Posterior cingulate gyrus (tissue), 11 donors: ENCODE measurements around the gene FOXK2.
"Not testable (repeated sequence)": the region's sequence is repeated elsewhere in the genome, so short reads cannot be mapped to it uniquely, and the experiment has no call there.

Experiments
- DNase-seq, 10 donors: peaks; one replicate each; pipeline versions ENCODE4 v3.0.0 to v3.0.0-alpha.2; 2020 to 2021; ENCODE audit warnings: mixed read lengths in 3 of 10
- intact Hi-C: fragments of 100-400 bp; cut with DNase I; formaldehyde crosslinking; loops from one replicate; pipeline ENCODE4 v1.15.1; 2023

FOXK2 gene

DNA sequence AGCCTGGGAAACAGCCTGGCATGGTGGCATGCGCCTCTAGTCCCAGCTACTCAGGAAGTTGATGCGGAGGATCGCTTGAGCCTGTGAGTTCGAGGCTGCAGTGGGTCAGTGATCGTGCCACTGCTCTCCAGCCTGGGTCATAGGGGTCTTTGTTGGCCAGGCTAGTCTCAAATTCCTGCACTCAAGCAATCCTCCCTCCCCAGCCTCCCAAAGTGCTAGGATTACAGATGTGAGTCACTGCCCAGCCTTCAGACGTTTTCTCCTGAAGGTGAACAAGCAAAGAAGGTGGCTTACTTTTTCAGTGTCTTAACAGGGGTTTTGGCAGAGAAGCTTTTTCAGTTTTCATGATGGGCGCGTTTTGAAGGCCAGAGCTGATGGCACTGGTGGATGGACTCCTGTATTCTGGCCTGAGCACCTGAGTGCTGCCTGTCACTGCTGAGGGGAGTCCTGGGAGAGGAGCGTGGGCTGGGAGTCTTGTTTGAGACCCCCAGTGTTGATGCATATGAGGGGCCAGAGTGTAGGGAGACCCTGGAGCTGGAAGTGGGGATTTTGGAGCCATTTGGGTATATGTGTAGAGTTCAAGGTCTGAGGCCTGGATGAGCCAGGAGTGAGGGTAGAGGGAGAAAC lies 41.4 kb downstream of the FOXK2 start:
- intact Hi-C loops = no loop called here
- DNase-seq = peak in 1 of 10 donors; percentile 59

DNA sequence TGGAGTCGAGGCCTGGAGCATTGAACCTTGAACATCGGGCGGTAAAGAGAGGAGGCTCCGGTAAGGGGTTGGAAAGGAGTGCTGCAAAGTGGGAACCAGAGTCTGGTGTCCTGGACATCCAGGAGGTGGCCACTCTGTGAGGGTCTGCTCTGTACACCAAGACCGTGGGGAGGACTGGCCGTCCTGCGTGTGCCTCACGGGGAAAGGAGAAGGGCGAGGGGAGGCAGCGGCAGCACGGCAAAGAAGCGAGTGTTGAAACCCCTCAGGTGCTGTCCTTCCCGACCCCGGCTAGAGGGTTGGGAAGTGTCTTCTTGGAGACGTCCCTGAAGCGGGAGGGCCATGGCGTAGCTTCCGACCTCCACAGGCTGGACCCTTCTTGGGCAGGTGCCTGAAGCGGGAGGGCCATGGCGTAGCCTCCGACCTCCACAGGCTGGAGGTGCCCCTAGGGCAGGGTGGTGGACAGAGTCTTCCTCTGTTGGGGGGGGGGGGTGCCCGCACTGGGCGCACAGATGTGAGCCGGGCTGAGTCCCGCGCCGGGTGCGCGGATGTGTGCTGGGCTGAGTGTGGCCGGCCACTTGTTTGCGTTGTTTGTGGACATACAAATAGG lies 42.0 kb downstream of the FOXK2 start:
- DNase-seq = peak in 3 of 10 donors; percentile 65 to 94 (median 80)
- intact Hi-C loops = no loop called here

DNA sequence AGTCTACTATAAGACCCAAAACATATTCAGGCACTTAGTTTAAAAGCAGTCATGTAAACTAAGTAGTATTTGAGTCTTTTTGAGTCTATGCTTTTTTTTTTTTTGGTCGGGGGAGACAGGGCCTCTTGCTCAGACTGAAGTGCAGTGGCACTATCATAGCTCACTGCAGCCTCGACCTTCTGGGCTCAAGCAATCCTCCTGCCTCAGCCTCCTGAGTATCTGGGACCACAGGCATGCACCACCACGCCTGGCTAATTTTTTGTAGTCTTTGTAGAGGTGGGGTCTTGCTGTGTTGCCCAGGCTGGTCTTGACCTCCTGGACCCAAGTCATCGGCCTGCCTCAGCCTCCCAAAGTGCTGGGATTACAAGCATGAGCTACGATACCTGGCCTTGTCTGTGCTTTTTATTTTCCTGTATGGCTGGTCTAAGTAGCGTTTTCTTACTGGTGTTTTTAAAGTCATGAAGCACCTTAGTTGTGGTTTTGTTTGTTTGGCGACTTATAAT lies 43.2 kb downstream of the FOXK2 start:
- intact Hi-C loops = not testable (repeated sequence)
- DNase-seq = peak in 2 of 10 donors; percentile 14 to 16

DNA sequence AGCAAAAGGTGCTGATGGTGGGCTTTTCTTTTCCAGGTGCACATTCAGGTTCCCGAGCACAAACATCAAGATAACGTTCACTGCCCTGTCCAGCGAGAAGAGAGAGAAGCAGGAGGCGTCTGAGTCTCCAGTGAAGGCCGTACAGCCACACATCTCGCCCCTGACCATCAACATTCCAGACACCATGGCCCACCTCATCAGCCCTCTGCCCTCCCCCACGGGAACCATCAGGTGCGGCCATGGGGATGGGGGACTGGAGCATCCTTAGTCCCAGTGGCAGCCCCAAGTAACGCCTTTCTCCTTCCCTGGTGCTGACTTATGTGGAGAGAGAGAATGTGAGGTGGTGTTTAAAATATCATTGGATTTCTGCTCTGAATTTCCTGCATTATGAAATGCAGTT lies 43.8 kb downstream of the FOXK2 start:
- intact Hi-C loops = no loop called here

DNA sequence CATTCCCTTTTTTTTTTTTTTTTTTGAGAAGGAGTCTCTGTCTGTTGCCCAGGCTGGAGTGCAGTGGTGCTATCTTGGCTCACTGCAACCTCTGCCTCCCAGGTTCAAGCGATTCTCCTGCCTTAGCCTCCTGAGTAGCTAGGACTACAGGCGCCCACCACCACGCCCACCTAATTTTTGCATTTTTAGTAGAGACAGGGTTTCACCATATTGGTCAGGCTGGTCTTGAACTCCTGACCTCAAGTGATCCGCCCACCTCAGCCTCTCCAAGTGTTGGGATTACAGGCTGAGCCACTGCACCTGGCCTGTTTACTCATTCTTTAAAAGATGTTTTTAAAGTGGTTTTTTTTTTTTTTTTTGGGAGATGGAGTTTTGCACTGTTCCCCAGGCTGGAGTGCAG lies 44.2 kb downstream of the FOXK2 start:
- DNase-seq = peak in 2 of 10 donors; percentile 47 to 53
- intact Hi-C loops = not testable (repeated sequence)

More for the DNA sequence above, 43.8 kb downstream of the FOXK2 start:
- peak in 1 of 10 donors; percentile 64 for DNase-seq

DNA sequence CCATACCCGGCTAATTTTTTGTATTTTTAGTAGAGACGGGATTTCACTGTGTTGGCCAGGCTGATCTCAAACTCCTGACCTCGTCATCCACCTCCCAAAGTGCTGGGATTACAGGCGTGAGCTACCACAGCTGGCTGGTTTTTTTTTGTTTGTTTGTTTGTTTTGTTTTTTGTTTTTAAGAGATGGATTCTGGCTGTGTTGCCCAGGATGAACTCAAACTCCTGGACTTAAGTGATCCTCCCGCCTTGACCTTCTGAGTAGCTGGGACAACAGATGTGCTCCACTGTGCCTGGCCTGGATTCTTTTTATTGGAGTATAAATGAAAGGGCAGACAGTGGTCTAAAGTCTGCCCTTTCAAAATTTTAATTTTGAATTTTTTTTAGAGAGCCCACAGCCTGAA lies 44.7 kb downstream of the FOXK2 start:
- intact Hi-C loops = no loop called here
- DNase-seq = no peak

DNA sequence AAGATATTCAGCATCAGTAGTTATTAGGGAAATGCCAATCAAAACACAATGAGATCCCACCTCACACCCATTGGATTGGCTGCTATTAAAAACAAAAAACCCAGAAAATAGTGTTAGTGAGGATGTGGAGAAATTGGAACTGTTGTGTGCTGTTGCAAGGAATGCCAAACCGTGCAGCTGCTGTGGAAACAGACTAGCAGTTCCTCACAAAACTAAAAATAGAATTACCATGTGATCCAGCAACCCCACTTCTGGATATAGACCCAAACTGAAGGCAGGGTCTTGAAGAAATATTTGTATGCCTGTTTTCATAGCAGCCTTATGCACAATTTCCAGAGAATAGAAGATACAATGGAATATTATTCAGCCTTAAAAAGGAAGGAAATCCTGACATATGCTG lies 46.0 kb downstream of the FOXK2 start:
- DNase-seq = peak in 3 of 10 donors; percentile 17 to 76 (median 29)
- intact Hi-C loops = no loop called here

DNA sequence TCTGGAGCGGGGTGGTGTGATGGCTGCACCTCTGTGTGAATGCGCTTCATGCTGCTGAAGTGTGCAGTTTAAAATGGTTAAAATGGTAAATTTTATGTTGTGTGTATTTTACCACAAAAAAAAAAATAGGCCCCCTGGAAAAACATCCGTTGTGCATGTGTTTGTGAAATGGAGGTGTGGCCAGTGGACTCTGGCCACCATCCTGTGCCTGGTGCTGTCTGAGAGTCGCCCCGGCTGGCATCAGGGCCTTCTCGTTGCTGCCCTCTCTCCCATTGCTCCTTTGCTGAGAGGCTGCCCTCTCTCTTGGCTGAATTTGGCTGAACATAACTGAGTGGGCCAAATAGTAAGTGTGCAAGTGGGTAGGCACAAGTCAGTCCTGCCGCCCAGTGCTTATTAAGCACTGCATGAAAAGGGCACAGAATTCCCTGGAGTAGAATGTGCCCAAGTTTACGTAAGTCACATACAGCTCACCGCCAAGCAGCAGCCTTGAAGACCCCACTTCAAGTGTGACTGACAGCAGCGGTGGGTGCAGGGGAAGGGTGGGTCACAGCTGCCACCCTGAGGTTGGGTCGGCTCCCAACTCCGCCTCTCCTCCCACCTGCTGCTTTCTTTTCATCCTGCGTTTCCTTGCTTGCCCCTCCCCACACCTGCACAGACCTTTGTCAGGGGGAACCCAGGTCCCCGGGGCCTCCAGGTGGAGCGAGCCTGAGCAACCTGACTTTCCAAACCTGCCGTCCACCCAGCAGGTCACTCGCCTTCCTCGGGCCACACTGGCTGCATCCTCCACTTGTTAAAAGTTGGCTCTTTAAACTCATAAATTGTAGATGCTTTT lies 46.8 kb downstream of the FOXK2 start:
- DNase-seq = peak in 4 of 10 donors; percentile 46 to 83 (median 71)
- intact Hi-C loops = no loop called here

DNA sequence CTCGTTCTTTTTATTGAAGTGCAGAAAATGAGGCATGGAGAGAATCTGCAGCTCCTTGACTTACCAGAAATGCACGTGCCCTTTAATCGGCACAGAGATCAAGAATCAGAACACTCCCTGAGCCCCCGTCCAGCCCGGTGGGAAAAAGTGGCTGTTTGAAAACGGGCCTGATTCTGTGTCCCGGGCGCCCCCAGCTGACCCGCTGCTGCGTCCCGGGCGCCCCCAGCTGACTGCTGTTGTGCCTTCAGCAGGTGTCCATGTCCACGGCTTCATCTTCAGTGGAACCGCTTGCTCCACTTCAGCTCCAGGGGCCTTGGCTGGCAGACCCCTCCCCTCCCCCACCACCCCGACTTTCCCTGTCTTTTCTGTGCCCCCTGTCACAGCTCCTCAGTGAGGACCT lies 47.8 kb downstream of the FOXK2 start:
- intact Hi-C loops = no loop called here
- peak in 3 of 10 donors; percentile 46 to 63 (median 52) for DNase-seq

DNA sequence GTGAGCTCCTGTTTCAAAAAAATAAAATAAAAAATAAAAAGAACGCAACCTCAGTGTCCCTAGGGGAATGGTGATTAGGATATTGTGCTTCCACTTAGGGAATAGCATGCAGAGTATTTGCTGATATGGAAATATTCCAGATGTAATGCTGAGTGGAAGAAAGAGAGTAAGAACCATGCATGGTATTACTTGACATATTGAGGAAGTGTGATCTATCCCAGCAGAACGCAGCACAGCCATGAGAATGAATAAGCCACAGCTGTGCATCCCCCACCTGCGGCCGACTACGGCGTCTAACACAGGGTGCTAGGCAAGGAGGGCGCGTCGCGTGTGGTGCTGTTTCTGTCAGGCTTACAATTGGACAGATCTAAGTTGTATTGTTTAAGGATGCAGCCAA lies 49.5 kb downstream of the FOXK2 start:
- peak in 3 of 10 donors; percentile 76 to 86 (median 80) for DNase-seq
- intact Hi-C loops = no loop called here

DNA sequence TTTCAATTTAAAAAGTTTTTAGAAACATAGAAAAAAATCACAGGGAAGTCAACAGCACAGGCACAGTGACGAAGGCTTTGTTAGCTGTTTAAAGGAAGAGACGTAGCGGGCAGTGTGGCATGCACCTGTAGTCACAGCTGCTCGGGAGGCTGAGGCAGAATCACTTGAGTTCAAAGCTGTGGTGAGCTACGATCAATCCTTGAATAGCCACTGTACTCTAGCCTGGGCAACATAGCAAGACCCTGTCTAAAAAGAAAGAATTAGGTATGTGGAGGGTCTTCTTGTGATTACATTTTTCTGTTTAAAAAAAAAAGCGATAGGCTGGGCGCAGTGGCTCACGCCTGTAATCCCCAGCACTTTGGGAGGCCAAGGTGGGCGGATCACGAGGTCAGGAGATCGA lies 50.1 kb downstream of the FOXK2 start:
- peak in 2 of 10 donors; percentile 5 for DNase-seq
- intact Hi-C loops = no loop called here

DNA sequence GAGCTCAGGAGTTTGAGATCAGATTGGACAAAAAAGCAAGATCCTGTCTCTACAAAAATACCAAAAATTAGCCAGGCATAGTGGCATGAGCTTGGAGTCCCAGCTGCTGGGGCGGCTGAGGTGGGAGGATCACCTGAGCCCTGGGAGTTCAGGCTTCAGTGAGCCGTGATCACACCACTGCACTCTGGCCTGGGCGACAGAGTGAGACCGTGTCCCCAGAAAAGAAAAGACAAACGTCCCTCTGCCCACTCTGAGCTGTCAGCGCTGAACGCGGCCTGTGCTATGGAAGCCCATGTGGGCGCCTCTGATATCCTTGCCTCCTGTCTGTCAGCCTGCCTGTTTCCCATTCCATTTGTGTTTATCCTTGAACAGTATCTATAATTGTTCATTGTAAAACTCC lies 50.7 kb downstream of the FOXK2 start:
- intact Hi-C loops = no loop called here
- peak in 3 of 10 donors; percentile 36 to 56 (median 52) for DNase-seq

DNA sequence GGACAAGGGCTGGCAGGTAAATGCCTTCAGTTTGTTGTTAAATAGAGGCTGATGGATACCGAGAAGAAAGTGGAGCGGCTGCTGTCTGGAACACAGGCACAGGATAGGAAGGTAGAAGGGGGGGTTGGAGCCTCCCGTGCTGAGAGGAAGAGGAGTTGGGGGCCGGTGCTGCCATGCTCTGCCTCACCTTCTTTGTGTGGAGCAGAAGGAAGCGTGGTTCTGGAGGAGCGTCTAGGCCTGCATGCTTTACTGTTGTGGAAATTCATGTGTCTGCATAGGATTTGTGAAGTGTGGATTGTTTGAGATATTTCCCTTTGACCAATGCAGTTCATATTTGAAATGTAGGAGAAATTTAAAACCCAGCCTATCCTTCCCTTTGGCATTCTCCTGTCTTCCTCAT lies 52.3 kb downstream of the FOXK2 start:
- DNase-seq = peak in 3 of 10 donors; percentile 20 to 35 (median 21)
- intact Hi-C loops = no loop called here

DNA sequence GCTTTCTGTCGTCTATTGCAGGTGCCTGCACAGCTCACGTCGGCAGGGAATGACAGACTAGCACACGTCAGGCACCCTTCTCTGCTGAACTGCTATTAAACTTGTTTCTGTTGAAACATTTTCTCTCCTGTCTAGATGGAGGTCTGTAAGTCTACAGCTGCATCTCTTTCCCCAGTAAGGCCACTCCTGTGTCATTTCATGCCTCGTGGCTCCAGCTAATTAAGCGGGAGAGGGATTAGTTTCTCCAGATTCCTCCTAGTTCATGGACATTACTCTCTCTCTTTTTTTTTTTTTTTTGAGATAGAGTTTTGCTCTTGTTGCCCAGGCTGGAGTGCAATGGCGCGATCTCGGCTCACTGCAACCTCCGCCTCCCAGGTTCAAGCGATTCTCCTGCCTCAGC lies 54.5 kb downstream of the FOXK2 start:
- DNase-seq = peak in 2 of 10 donors; percentile 13 to 59
- intact Hi-C loops = no loop called here

DNA sequence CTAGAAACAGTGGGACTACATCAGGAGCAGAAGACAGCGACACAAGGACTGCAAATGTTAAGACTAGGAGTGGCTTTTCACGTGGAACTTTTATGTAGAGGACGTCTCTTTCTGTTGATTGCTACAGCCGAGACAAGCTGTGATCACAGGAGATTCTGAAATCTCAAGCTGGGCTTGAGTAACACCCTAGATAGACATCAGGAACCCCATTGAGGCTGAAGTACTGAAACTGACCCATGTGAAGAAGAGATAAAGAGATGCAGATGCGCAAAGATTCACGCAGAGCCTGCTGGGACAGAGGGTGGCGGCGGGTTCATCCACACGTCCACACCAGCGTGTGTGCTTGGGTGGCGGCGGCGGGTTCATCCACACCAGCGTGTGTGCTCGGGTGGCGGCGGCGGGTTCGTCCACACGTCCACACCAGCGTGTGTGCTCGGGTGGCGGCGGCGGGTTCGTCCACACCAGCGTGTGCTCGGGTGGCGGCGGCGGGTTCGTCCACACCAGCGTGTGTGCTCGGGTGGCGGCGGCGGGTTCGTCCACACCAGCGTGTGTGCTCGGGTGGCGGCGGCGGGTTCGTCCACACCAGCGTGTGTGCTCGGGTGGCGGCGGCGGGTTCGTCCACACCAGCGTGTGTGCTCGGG lies 56.2 kb downstream of the FOXK2 start:
- intact Hi-C loops = not testable (repeated sequence)
- DNase-seq = peak in 2 of 10 donors; percentile 16 to 75

DNA sequence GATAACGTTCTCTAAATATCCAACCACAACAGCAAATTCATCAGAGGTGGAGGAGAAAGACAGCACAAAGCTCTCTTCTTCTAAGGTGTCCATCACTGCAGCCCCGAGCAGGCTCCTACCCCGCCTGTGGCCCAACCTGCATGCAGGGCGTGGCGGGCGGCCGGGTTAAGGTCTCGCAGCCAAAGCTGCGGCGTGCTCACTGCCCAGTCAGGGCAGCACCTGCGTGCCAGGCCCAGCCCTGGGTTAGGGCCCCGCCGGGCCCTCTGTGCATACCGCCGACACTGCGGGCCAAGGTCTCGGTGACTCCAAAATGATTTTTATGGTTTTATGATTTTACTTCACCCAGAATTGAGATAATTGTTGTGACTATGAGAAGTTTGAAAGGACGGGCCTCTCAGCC lies 57.8 kb downstream of the FOXK2 start:
- intact Hi-C loops = no loop called here
- peak in 2 of 10 donors; percentile 43 to 67 for DNase-seq

DNA sequence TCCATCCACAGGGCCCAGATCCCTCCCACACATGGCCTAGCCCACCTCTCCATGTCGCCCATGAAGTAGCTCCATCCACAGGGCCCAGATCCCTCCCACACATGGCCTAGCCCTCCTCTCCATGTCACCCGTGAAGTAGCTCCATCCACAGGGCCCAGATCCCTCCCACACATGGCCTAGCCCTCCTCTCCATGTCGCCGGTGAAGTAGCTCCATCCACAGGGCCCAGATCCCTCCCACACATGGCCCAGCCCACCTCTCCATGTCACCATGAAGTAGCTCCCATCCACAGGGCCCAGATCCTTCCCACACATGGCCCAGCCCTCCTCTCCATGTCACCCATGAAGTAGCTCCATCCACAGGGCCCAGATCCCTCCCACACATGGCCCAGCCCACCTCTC lies 60.4 kb downstream of the FOXK2 start:
- intact Hi-C loops, DNase-seq: not testable (repeated sequence)

DNA sequence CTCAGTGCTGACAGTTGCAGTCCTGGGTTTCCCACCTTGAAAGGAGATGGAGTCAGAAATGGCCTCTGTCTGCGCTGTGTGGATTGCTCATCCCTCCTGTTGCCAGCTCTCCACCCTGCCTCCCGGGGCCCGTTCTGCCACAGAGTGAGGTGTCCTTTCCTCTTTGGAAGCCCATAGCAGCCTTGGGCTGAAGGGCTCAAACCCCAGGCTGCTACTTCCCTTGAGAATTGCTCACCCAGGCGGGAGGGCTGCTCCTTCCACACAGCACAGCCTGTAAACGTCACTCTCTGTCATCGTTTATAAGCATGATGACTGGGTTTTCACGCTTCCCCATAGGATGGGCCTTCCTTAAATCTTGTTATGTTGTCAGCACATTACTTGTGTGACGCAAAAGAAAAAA lies 62.7 kb downstream of the FOXK2 start:
- DNase-seq = peak in 2 of 10 donors; percentile 36 to 72
- intact Hi-C loops = no loop called here

DNA sequence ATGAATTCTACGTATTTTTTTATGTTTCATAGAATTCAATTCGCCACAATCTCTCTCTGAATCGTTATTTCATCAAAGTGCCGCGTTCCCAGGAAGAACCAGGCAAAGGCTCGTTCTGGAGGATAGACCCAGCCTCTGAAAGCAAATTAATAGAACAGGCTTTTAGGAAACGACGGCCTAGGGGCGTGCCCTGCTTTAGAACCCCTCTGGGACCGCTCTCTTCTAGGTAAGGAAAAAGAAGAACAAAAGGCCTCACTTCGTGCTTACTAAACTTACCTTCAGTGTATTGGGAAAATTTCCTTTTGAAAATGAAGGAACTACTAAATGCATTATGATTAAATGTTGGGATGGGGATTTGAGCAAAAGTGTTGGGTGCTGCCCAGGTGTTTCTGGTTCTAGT lies 63.2 kb downstream of the FOXK2 start:
- peak in 1 of 10 donors; percentile 1 for DNase-seq
- intact Hi-C loops = no loop called here

DNA sequence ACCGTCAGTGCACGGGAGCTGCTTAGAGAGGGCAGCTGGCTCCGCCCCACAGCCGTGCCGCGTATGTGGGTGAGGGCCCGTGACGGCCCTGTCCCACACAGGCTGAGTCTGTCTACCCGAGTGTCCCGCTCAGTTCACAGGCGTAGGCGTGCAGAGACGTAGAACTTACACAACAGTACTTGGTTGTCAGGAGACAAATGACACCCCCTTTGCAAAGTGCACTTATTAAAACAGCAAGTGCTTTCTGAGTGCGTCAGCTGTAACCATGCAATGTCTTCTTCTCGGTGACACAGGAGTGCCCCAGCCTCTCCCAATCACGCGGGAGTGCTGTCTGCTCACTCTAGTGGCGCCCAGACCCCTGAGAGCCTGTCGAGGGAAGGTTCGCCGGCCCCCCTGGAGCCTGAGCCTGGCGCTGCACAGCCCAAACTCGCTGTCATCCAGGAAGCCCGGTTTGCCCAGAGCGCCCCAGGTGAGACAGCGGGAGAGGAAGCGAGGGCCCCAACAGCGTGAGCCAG lies 64.2 kb downstream of the FOXK2 start:
- peak in 2 of 10 donors; percentile 86 to 88 for DNase-seq
- intact Hi-C loops = no loop called here
